Lower lobe of right lung (tissue), 2 donors: ENCODE measurements around the gene DMC1. TPM values are rescaled to one million over a fixed set of nuclear protein-coding genes. Genes with fewer than 3 reads are reported as not detected.
"Not testable (repeated sequence)": the region's sequence is repeated elsewhere in the genome, so short reads cannot be mapped to it uniquely, and the experiment has no call there.

Experiments
- ATAC-seq, 2 donors: fragments of 200-7000 bp; cut with Tn5 transposase; one replicate each; pipeline ENCODE4 v1.9.1; 2020 to 2022; ENCODE audit warnings: mild to moderate bottlenecking in 2 of 2, moderate library complexity in 2 of 2
- DNase-seq: peaks from one replicate; pipeline ENCODE4 v3.0.0-alpha.2; 2020
- H3K27ac ChIP-seq: fragments of 200-600 bp; one replicate; pipeline ENCODE4 v1.8.0; 2022
- H3K27me3 ChIP-seq: fragments of 200-600 bp; one replicate; pipeline ENCODE4 v1.8.0; 2022; ENCODE audit warnings: low read depth
- H3K36me3 ChIP-seq: fragments of 200-600 bp; one replicate; pipeline ENCODE4 v1.8.0; 2022; ENCODE audit warnings: mild to moderate bottlenecking
- H3K4me1 ChIP-seq: fragments of 200-600 bp; one replicate; pipeline ENCODE4 v1.8.0; 2022
- H3K4me3 ChIP-seq: fragments of 200-600 bp; one replicate; pipeline ENCODE4 v1.8.0; 2022; ENCODE audit warnings: mild to moderate bottlenecking
- H3K9me3 ChIP-seq: fragments of 200-600 bp; one replicate; pipeline ENCODE4 v1.8.0; 2022
- CTCF ChIP-seq: fragments of 200-600 bp; IDR thresholded peaks from one replicate; pipeline ENCODE4 v1.8.0; 2022; ENCODE audit warnings: antibody characterized with exemption, mild to moderate bottlenecking
- intact Hi-C: fragments of 100-400 bp; cut with DNase I; formaldehyde crosslinking; loops from one replicate; pipeline ENCODE4 v1.11.0; 2022
- long read RNA-seq: library from polyadenylated mRNA; unstranded; transcript quantifications from one replicate; pipeline ENCODE4 v2.0.0, GENCODE V29; 2021
- total RNA-seq: library from RNA; stranded (reverse); fragmentation: NEBNext Ultra II Directional; extraction: Animal tissue kit (Norgen Biotek cat#: 25700); gene quantifications from one replicate; pipeline ENCODE4 v1.2.1, GENCODE V29; 2021
- donor health status: DM: no; HTN: yes; CAD: no; lungs with severe emphysema.

DMC1 gene
- total RNA-seq, result 0.97 TPM
- long read RNA-seq, partial matches to known transcripts, result 0 of 1 reads
- long read RNA-seq, other reads (novel, unspliced or antisense), result 1 of 1 reads

GRCh38 chr22:38569972-38570778 is at the start of gene DMC1:
Gene DMC1 (minus strand): TSS chr22:38570183. CDS start chr22:38568256, 1,927 bp downstream.
- TF ChIP-seq CTCF, result no peak
- DNase-seq, result peak; percentile 93
- peaks cover 13% of the 10 kb centered on the region for H3K4me1 ChIP-seq
- peak; percentile 99 for ATAC-seq
- intact Hi-C loops, result no loop called here
- H3K9me3 ChIP-seq, result no peaks in the 10 kb centered on the region
- H3K27ac ChIP-seq, result peak within 1 kb of the TSS; percentile 42
- H3K4me3 ChIP-seq, result peak within 1 kb of the TSS; percentile 60
- H3K27me3 ChIP-seq, result no peaks in the 10 kb centered on the region
- no peaks in the 10 kb centered on the region for H3K36me3 ChIP-seq

GRCh38 chr22:38618682-38619081 is 48.7 kb upstream of the DMC1 start:
- ATAC-seq, result no peak
- Histone ChIP-seq H3K36me3 (no peaks in the 10 kb centered on the region), H3K4me1 (no peaks in the 10 kb centered on the region), H3K4me3 (no peak overlapping the region), H3K9me3 (no peaks in the 10 kb centered on the region), H3K27me3 (no peaks in the 10 kb centered on the region), H3K27ac (no peak overlapping the region)
- TF ChIP-seq CTCF, result no peak
- intact Hi-C loops, result no loop called here
- no peak for DNase-seq

- Histone ChIP-seq H3K4me3 (no peak overlapping the region), H3K9me3 (no peaks in the 10 kb centered on the region), H3K27ac (no peak overlapping the region), H3K36me3 (no peaks in the 10 kb centered on the region), H3K4me1 (no peaks in the 10 kb centered on the region), H3K27me3 (no peaks in the 10 kb centered on the region)
- intact Hi-C loops, result no loop called here
- ATAC-seq (no peak), DNase-seq (no peak)
- TF ChIP-seq CTCF, result no peak
Measured at GRCh38 chr22:38618258-38618657, 48.3 kb upstream of the DMC1 start.

- intact Hi-C loops, H3K36me3 ChIP-seq, ATAC-seq, H3K4me1 ChIP-seq, H3K9me3 ChIP-seq, H3K27ac ChIP-seq, DNase-seq, H3K27me3 ChIP-seq, H3K4me3 ChIP-seq: not testable (repeated sequence)
Measured at GRCh38 chr22:38615064-38615405, 45.1 kb upstream of the DMC1 start.

GRCh38 chr22:38614332-38615063 is 44.5 kb upstream of the DMC1 start:
- H3K27ac ChIP-seq, result no peak overlapping the region
- H3K27me3 ChIP-seq, result no peaks in the 10 kb centered on the region
- H3K36me3 ChIP-seq, result no peaks in the 10 kb centered on the region
- ATAC-seq (no peak), DNase-seq (no peak)
- H3K4me3 ChIP-seq, result no peak overlapping the region
- H3K9me3 ChIP-seq, result no peaks in the 10 kb centered on the region
- H3K4me1 ChIP-seq, result no peaks in the 10 kb centered on the region
- intact Hi-C loops, result no loop called here
- no peak for TF ChIP-seq CTCF

GRCh38 chr22:38613588-38613987 is 43.6 kb upstream of the DMC1 start:
- Histone ChIP-seq H3K4me1 (no peaks in the 10 kb centered on the region), H3K9me3 (no peaks in the 10 kb centered on the region), H3K36me3 (no peaks in the 10 kb centered on the region), H3K4me3 (no peak overlapping the region), H3K27ac (no peak overlapping the region), H3K27me3 (no peaks in the 10 kb centered on the region)
- no peak for TF ChIP-seq CTCF
- ATAC-seq, result no peak
- intact Hi-C loops, result no loop called here
- DNase-seq, result no peak
